ENCODE data around the gene CYB5R4. TPM values are rescaled to one million over a fixed set of nuclear protein-coding genes. Genes with fewer than 3 reads are reported as not detected.

Gene CYB5R4
- total and polyA plus RNA-seq, 2 experiments from 2014 or later, result 4.1 to 17.5 TPM

GRCh38 chr6:83966539-83966938 lies 107.0 kb downstream of the CYB5R4 start:
- H3K9ac ChIP-seq, result no peak overlapping the region
- no peak overlapping the region for H3K4me3 ChIP-seq
- H3K79me2 ChIP-seq (ENCODE audit: insufficient read depth), result no peaks in the 10 kb centered on the region
- no peak overlapping the region for H2AFZ ChIP-seq
- in situ Hi-C loops (cut with MboI), result no loop called here
- no peaks in the 10 kb centered on the region for H3K9me3 ChIP-seq (ENCODE audit: low read depth)
- H3F3A ChIP-seq (ENCODE audit: insufficient read depth), result no peaks in the 10 kb centered on the region
- H4K20me1 ChIP-seq (ENCODE audit: insufficient read depth), result no peaks in the 10 kb centered on the region
- no peaks in the 10 kb centered on the region for H3K4me1 ChIP-seq (ENCODE audit: insufficient read depth)
- no peak overlapping the region for H3K4me2 ChIP-seq (ENCODE audit: unreplicated experiment)
- H3K36me3 ChIP-seq (ENCODE audit: low read depth), result no peaks in the 10 kb centered on the region; the same call in 1 of the 2 replicates
- no peak overlapping the region for H3K27ac ChIP-seq
- WGBS, 2 experiments (ENCODE audit: low coverage in 1 of 2, low lambda C conversion rate in 2 of 2, missing lambda C conversion rate in 2 of 2), result 98% methylated on average over 4 of the region's 4 CpGs
- H3K9me2 ChIP-seq (ENCODE audit: insufficient read depth), result no peaks in the 10 kb centered on the region
- no peak for DNase-seq
- no peaks in the 10 kb centered on the region for H3K27me3 ChIP-seq (replicated peaks; ENCODE audit: insufficient read depth)
- no peak for TF ChIP-seq EZH2phosphoT487 (IDR thresholded peaks at IDR 0.05; ENCODE audit: insufficient read depth, low read depth)
- no peak for TF ChIP-seq EZH2 (IDR thresholded peaks at IDR 0.05; ENCODE audit: insufficient read depth, poor library complexity, severe bottlenecking)

DNA sequence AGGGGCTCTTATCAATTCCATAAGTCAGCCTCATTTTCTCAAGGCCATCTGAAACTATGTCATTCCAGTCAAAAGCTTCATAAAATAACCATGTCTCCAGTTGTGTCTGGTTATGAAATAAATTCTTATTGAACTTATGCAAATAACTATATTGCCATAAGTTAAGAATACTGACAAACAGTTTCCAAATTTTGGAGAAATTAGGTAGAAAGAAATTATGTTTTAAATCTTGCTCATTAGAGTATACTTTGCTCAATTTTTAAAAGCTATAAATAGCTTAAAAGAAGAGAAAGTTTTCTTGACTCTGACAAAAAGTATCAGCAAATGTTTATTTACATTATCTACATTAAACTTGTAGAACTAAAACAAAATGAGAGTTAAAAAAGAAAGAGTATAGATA lies 111.1 kb downstream of the CYB5R4 start:
- no peaks in the 10 kb centered on the region for H3F3A ChIP-seq (ENCODE audit: insufficient read depth)
- no peak overlapping the region for H3K27ac ChIP-seq
- H3K79me2 ChIP-seq (ENCODE audit: insufficient read depth), result no peaks in the 10 kb centered on the region
- in situ Hi-C loops (cut with MboI), result no loop called here
- no peak overlapping the region for H2AFZ ChIP-seq
- DNase-seq, result no peak
- no peak overlapping the region for H3K9ac ChIP-seq
- no peaks in the 10 kb centered on the region for H3K27me3 ChIP-seq (replicated peaks; ENCODE audit: insufficient read depth)
- no peak overlapping the region for H3K4me2 ChIP-seq (ENCODE audit: unreplicated experiment)
- H3K9me3 ChIP-seq (ENCODE audit: low read depth), result no peaks in the 10 kb centered on the region
- H3K4me1 ChIP-seq (ENCODE audit: insufficient read depth), result no peaks in the 10 kb centered on the region
- TF ChIP-seq EZH2 (IDR thresholded peaks at IDR 0.05; ENCODE audit: insufficient read depth, poor library complexity, severe bottlenecking) (no peak), EZH2phosphoT487 (IDR thresholded peaks at IDR 0.05; ENCODE audit: insufficient read depth, low read depth) (no peak)
- no peak overlapping the region for H3K4me3 ChIP-seq
- H4K20me1 ChIP-seq (ENCODE audit: insufficient read depth), result no peaks in the 10 kb centered on the region
- no peaks in the 10 kb centered on the region for H3K9me2 ChIP-seq (ENCODE audit: insufficient read depth)
- H3K36me3 ChIP-seq (ENCODE audit: low read depth), result no peaks in the 10 kb centered on the region

- Histone ChIP-seq H3K27ac (no peak overlapping the region), H3K4me2 (ENCODE audit: unreplicated experiment) (no peak overlapping the region), H3K27me3 (replicated peaks; ENCODE audit: insufficient read depth) (no peaks in the 10 kb centered on the region), H2AFZ (no peak overlapping the region), H3K9ac (no peak overlapping the region), H3K4me3 (no peak overlapping the region), H3K9me3 (ENCODE audit: low read depth) (no peaks in the 10 kb centered on the region), H4K20me1 (ENCODE audit: insufficient read depth) (no peaks in the 10 kb centered on the region), H3F3A (ENCODE audit: insufficient read depth) (no peaks in the 10 kb centered on the region), H3K36me3 (ENCODE audit: low read depth) (no peaks in the 10 kb centered on the region), H3K4me1 (ENCODE audit: insufficient read depth) (no peaks in the 10 kb centered on the region), H3K9me2 (ENCODE audit: insufficient read depth) (no peaks in the 10 kb centered on the region), H3K79me2 (ENCODE audit: insufficient read depth) (no peaks in the 10 kb centered on the region)
- in situ Hi-C loops (cut with MboI), result no loop called here
- no peak for DNase-seq
- WGBS, 2 experiments (ENCODE audit: low coverage in 1 of 2, low lambda C conversion rate in 2 of 2, missing lambda C conversion rate in 2 of 2), result 71 to 80% methylated on average over 3 of the region's 3 CpGs
- TF ChIP-seq EZH2phosphoT487 (IDR thresholded peaks at IDR 0.05; ENCODE audit: insufficient read depth, low read depth) (no peak), EZH2 (IDR thresholded peaks at IDR 0.05; ENCODE audit: insufficient read depth, poor library complexity, severe bottlenecking) (no peak)
Measured at GRCh38 chr6:83974409-83975050, 115.0 kb downstream of the CYB5R4 start.

- H3K4me1 ChIP-seq (ENCODE audit: insufficient read depth), result no peaks in the 10 kb centered on the region
- no peaks in the 10 kb centered on the region for H3K9me3 ChIP-seq (ENCODE audit: low read depth)
- no peaks in the 10 kb centered on the region for H4K20me1 ChIP-seq (ENCODE audit: insufficient read depth)
- no peak overlapping the region for H2AFZ ChIP-seq
- H3K4me2 ChIP-seq (ENCODE audit: unreplicated experiment), result no peak overlapping the region
- H3K9me2 ChIP-seq (ENCODE audit: insufficient read depth), result no peaks in the 10 kb centered on the region
- TF ChIP-seq EZH2phosphoT487 (IDR thresholded peaks at IDR 0.05; ENCODE audit: insufficient read depth, low read depth) (no peak), EZH2 (IDR thresholded peaks at IDR 0.05; ENCODE audit: insufficient read depth, poor library complexity, severe bottlenecking) (no peak)
- in situ Hi-C loops (cut with MboI), result no loop called here
- no peak for DNase-seq
- H3K79me2 ChIP-seq (ENCODE audit: insufficient read depth), result no peaks in the 10 kb centered on the region
- H3K4me3 ChIP-seq, result no peak overlapping the region
- H3K27me3 ChIP-seq (replicated peaks; ENCODE audit: insufficient read depth), result no peaks in the 10 kb centered on the region
- H3K27ac ChIP-seq, result no peak overlapping the region
- 85 to 87% methylated on average over 5 of the region's 5 CpGs for WGBS, 2 experiments (ENCODE audit: low coverage in 1 of 2, low lambda C conversion rate in 2 of 2, missing lambda C conversion rate in 2 of 2)
- no peaks in the 10 kb centered on the region for H3F3A ChIP-seq (ENCODE audit: insufficient read depth)
- H3K36me3 ChIP-seq (ENCODE audit: low read depth), result no peaks in the 10 kb centered on the region
- no peak overlapping the region for H3K9ac ChIP-seq
Measured at GRCh38 chr6:83976037-83976755, 116.7 kb downstream of the CYB5R4 start.
